TTC549 (cell line): ENCODE measurements around the gene ZDHHC7.
"Not testable (repeated sequence)": the region's sequence is repeated elsewhere in the genome, so short reads cannot be mapped to it uniquely, and the experiment has no call there.

Source experiments
- FAIRE-seq: peaks from 2 replicates; lab custom pipeline; 2012; peaks lifted over from hg19 to GRCh38; lab: Jason Lieb, UNC

Gene ZDHHC7

GRCh38 chr16:85042606-85043005 is 31.3 kb upstream of the ZDHHC7 start:
- no peak for FAIRE-seq

GRCh38 chr16:85042167-85042526 is 30.8 kb upstream of the ZDHHC7 start:
- no peak for FAIRE-seq

- no peak for FAIRE-seq
These were observed 30.2 kb upstream of the ZDHHC7 start for GRCh38 chr16:85041219-85042166.

GRCh38 chr16:85040685-85041084 is 29.4 kb upstream of the ZDHHC7 start:
- no peak for FAIRE-seq

- no peak for FAIRE-seq
These were observed 26.4 kb upstream of the ZDHHC7 start for GRCh38 chr16:85037721-85038120.

GRCh38 chr16:85037050-85037410 is 25.7 kb upstream of the ZDHHC7 start:
- no peak for FAIRE-seq

GRCh38 chr16:85036236-85037049 is 25.1 kb upstream of the ZDHHC7 start:
- FAIRE-seq, result no peak

- FAIRE-seq, result no peak
These were observed 23.5 kb upstream of the ZDHHC7 start for GRCh38 chr16:85034591-85035433.

- no peak for FAIRE-seq
These were observed 21.8 kb upstream of the ZDHHC7 start for GRCh38 chr16:85033171-85033570.

GRCh38 chr16:85032187-85032586 is 20.9 kb upstream of the ZDHHC7 start:
- not testable (repeated sequence) for FAIRE-seq

- FAIRE-seq, result no peak
These were observed 20.1 kb upstream of the ZDHHC7 start for GRCh38 chr16:85031451-85031850.

- no peak for FAIRE-seq
These were observed 18.7 kb upstream of the ZDHHC7 start for GRCh38 chr16:85029981-85030401.

- FAIRE-seq, result no peak
These were observed 18.1 kb upstream of the ZDHHC7 start for GRCh38 chr16:85029408-85029784.

- no peak for FAIRE-seq
These were observed 17.5 kb upstream of the ZDHHC7 start for GRCh38 chr16:85028685-85029407.

- no peak for FAIRE-seq
These were observed 16.8 kb upstream of the ZDHHC7 start for GRCh38 chr16:85027958-85028684.

- no peak for FAIRE-seq
These were observed 16.1 kb upstream of the ZDHHC7 start, which contains the start of gene KIAA0513 for GRCh38 chr16:85027349-85027957. KIAA0513 (plus strand) TSS chr16:85027795; CDS start chr16:85067072, 39,277 bp downstream.

GRCh38 chr16:85026703-85027102 is 15.4 kb upstream of the ZDHHC7 start:
- FAIRE-seq, result no peak

GRCh38 chr16:85025781-85026653 is 14.7 kb upstream of the ZDHHC7 start:
- FAIRE-seq, result no peak

- FAIRE-seq, result no peak
These were observed 8.4 kb upstream of the ZDHHC7 start for GRCh38 chr16:85019659-85020245.
